Activated CD8-positive, alpha-beta T cell treated with anti-CD3 and anti-CD28 coated beads for 36 hours (primary cell): ENCODE results near the gene PNPLA7. TPM values are rescaled to one million over a fixed set of nuclear protein-coding genes. Genes with fewer than 3 reads are reported as not detected.

Experiments used
- ATAC-seq: fragments of 200-7000 bp; cut with Tn5 transposase; one replicate; pipeline ENCODE4 v1.10.0; 2021; ENCODE audit warnings: mild to moderate bottlenecking, moderate library complexity
- CTCF ChIA-PET: fragments of 350-600 bp; sonication (Branson Sonifier 250); formaldehyde crosslinking; loops from one replicate; lab custom pipeline; 2021; ENCODE audit warnings: antibody characterized with exemption; lab: Charles Lee
- POLR2A ChIA-PET: fragments of 350-600 bp; sonication (Branson Sonifier 250); formaldehyde crosslinking; loops from one replicate; lab custom pipeline; 2021; ENCODE audit warnings: antibody characterized with exemption; lab: Charles Lee
- DNase-seq: peaks from one replicate; pipeline ENCODE4 v3.0.0-alpha.2; 2020
- H3K27ac Mint-ChIP-seq: one replicate; pipeline ENCODE4 v1.8.0; 2021; ENCODE audit warnings: mild to moderate bottlenecking, mixed read lengths
- H3K27me3 Mint-ChIP-seq: one replicate; pipeline ENCODE4 v1.8.0; 2021; ENCODE audit warnings: mixed read lengths
- H3K36me3 Mint-ChIP-seq: one replicate; pipeline ENCODE4 v1.8.0; 2021; ENCODE audit warnings: low read depth, mixed read lengths
- H3K4me1 Mint-ChIP-seq: one replicate; pipeline ENCODE4 v1.8.0; 2021; ENCODE audit warnings: low read depth, mixed read lengths
- H3K4me3 Mint-ChIP-seq: one replicate; pipeline ENCODE4 v1.8.0; 2021; ENCODE audit warnings: mild to moderate bottlenecking, moderate library complexity, mixed read lengths
- H3K9me3 Mint-ChIP-seq: one replicate; pipeline ENCODE4 v1.8.0; 2021; ENCODE audit warnings: mixed read lengths
- intact Hi-C: fragments of 100-400 bp; cut with micrococcal nuclease; formaldehyde crosslinking; loops from one replicate; pipeline ENCODE4 v1.10.0; 2022
- total RNA-seq, 2 experiments: library from RNA; stranded (reverse); gene quantifications; one replicate each; pipeline ENCODE4 v1.2.3, GENCODE V29; 2021
- TF ChIP-seq, protein P1 (sequence below): fragments of 200-600 bp; IDR thresholded peaks from one replicate; pipeline ENCODE4 v1.8.0; 2022; ENCODE audit warnings: antibody characterized with exemption, mild to moderate bottlenecking

PNPLA7 gene
- total RNA-seq, 2 experiments from 2014 or later = 4.8 to 5.0 TPM

DNA sequence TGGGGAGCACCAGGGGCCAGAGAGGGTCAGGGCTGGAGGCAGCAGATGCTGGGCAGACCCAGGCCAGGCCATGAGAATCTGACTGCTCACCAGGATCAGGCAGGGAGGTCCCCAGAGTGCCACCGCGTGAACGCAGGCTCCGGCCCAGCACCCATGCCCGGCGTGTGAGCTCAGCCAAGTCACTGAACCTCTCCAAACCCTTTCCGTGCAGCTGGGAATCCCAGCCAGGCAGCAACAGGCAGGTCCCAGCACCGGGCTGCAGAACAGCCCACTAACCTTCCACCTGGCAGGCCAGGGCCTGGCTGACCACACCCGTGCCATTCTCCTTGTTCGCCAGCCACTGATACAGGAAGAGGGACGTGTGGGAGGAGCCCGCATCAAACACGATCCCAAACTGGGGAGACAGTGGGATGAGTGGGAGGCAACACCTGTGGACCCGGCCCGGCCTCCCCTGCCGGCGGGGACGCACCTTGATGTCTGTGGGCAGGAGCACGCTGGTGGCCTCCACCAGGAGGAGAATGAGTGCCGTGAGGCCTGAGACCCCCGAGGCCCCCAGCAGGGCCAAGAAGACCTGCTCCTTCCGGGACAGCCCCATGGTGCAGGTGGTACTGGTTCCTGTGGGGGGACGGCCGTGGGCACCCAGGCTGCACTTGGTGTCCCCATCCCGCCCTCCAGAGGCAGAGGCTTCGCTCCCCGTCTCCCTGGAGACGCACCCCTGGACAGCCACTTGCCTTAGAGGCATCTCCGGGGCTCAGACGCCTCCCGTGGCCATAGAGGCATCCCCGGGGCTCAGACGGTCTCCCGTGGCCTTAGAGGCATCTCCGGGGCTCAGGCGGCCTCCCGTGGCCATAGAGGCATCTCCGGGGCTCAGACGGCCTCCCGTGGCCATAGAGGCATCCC, 112.3 kb downstream of the PNPLA7 start:
- Mint-ChIP-seq H3K27ac (no peak overlapping the region), H3K9me3 (no peaks in the 10 kb centered on the region), H3K27me3 (peaks cover 7% of the 10 kb centered on the region), H3K36me3 (no peaks in the 10 kb centered on the region), H3K4me3 (no peak overlapping the region), H3K4me1 (peaks cover 2% of the 10 kb centered on the region)
- TF ChIP-seq, protein P1, sequence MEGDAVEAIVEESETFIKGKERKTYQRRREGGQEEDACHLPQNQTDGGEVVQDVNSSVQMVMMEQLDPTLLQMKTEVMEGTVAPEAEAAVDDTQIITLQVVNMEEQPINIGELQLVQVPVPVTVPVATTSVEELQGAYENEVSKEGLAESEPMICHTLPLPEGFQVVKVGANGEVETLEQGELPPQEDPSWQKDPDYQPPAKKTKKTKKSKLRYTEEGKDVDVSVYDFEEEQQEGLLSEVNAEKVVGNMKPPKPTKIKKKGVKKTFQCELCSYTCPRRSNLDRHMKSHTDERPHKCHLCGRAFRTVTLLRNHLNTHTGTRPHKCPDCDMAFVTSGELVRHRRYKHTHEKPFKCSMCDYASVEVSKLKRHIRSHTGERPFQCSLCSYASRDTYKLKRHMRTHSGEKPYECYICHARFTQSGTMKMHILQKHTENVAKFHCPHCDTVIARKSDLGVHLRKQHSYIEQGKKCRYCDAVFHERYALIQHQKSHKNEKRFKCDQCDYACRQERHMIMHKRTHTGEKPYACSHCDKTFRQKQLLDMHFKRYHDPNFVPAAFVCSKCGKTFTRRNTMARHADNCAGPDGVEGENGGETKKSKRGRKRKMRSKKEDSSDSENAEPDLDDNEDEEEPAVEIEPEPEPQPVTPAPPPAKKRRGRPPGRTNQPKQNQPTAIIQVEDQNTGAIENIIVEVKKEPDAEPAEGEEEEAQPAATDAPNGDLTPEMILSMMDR = no peak
- intact Hi-C loops = no loop called here
- ChIA-PET POLR2A (no interaction called here), CTCF (no interaction called here)
- DNase-seq (no peak), ATAC-seq (no peak)

DNA sequence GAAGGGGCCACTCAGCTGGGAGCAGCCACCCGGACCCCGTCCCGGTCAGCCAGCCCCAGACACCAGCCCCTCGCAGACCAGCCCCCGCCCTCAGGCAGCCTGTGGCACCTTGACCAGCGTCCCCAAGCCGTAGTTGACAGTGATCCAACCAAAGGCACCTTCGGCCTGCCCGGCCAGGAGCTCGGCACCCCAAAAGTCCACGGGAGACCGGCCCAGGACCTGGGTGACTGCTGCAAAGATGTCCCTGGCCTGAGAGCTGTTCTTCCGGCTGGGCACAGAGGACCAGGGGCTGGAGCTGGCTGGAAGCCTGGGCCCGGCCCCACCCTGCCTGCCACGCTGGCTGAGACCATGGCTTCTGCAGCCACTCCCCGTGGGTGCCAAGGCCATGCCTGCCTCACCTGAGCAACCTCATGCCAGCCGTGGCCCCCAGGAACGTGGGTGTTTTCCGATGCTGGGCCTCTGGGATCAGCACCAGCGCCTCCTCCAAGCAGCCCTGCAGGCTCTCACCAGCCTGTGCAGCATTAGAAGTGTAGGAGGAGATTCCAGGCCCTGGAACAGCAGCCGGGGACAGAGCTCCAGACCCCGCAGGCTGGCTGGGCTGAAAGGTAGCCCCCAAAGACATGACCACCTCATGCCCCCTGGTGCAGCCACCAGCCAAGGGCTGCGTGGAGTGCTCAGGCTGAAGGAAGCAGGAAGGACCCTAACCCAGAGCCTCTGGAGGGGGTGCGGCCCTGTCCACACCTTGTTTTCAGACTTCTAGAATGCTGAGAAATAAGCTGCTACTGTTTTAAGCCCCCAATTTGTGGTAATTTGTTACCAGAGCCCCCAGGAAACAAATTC, 113.2 kb downstream of the PNPLA7 start:
- CTCF ChIA-PET = no interaction called here
- peaks cover 2% of the 10 kb centered on the region for H3K27me3 Mint-ChIP-seq
- no peaks in the 10 kb centered on the region for H3K36me3 Mint-ChIP-seq
- DNase-seq (no peak), ATAC-seq (no peak)
- no peaks in the 10 kb centered on the region for H3K9me3 Mint-ChIP-seq
- H3K4me3 Mint-ChIP-seq = no peak overlapping the region
- intact Hi-C loops = no loop called here
- no peak overlapping the region for H3K27ac Mint-ChIP-seq
- peaks cover 2% of the 10 kb centered on the region for H3K4me1 Mint-ChIP-seq
- POLR2A ChIA-PET = no interaction called here
- TF ChIP-seq, protein P1 = no peak

DNA sequence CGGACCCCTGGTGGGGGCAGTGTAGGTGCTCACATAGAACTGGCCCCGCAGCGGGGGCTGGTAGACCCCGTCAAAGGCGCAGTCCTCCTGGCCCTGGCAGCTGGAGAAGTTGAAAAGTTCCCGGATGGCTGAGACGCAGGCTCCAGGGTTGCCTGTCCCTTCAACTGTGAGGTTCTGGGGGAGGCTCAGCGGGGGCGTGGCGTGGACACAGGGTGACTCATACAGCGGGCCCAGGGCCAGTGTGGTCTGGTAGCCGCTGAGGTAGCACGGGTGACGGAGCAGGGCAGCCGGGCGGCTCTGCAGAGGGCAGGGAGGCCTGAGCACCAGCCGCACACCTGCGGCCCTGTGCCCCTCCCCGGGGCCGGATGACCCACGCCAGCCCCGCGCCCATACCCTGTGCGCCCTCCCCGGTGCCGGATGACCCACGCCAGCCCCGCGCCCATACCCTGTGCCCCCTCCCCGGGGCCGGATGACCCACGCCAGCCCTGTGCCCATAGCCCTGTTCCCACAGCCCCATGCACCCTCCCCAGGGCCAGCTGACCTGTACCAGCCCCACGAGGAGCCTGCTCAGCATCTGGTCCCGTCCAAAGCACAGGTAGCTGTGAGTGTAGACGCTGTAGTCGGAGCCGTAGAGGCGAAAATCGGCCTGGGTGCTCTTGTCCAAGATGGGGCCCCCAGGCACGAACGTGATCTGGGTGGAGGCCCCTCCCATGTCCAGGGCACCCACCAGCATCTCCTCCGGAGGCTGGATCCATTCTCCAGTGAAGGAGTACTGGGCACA, 114.0 kb downstream of the PNPLA7 start:
- no peak for DNase-seq
- TF ChIP-seq, protein P1 = no peak
- CTCF ChIA-PET = no interaction called here

DNA sequence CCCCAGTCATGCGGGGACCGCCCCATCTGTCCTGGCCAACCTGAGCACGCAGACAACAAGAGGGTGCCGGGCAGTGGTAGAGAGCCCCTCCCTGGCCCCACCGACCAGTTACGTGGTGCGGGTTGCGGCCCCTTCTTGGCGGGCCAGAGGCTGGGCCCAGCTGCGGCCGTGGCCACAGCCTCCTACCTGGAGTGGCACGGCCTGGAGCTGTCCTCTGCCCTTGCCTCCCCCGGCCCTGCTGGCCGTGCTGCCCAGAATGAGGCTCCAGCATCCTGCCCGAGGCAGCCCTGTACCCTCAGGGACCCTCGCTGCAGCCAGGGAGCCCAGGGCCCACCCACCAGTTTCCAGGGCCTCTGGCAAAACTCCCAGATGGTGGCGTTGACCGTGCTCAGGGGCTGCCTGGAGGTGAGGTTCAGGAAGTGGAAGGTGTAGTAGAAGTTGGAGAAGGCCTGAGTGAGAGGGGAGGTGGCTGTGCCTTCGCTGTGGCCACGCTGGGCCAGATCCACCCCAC, 114.8 kb downstream of the PNPLA7 start:
- no peak overlapping the region for H3K4me3 Mint-ChIP-seq
- no peaks in the 10 kb centered on the region for H3K27me3 Mint-ChIP-seq
- ATAC-seq (no peak), DNase-seq (no peak)
- no peaks in the 10 kb centered on the region for H3K9me3 Mint-ChIP-seq
- H3K36me3 Mint-ChIP-seq = no peaks in the 10 kb centered on the region
- intact Hi-C loops = no loop called here
- no peaks in the 10 kb centered on the region for H3K4me1 Mint-ChIP-seq
- TF ChIP-seq, protein P1 = no peak
- ChIA-PET POLR2A (no interaction called here), CTCF (interaction anchor here (1.3 kb wide), 1 partner anchor 12 kb away, joined by 3 read pairs; the partner anchor contains the start of gene NOXA1)
- no peak overlapping the region for H3K27ac Mint-ChIP-seq

More for the DNA sequence above, 114.0 kb downstream of the PNPLA7 start:
- intact Hi-C loops = no loop called here
- H3K4me1 Mint-ChIP-seq = no peaks in the 10 kb centered on the region
- ATAC-seq = no peak
- no peaks in the 10 kb centered on the region for H3K36me3 Mint-ChIP-seq
- POLR2A ChIA-PET = no interaction called here
- no peak overlapping the region for H3K4me3 Mint-ChIP-seq
- no peak overlapping the region for H3K27ac Mint-ChIP-seq
- no peaks in the 10 kb centered on the region for H3K9me3 Mint-ChIP-seq
- H3K27me3 Mint-ChIP-seq = no peaks in the 10 kb centered on the region
